Measurements from ENCODE around the gene CFDP1. TPM values are rescaled to one million over a fixed set of nuclear protein-coding genes. Genes with fewer than 3 reads are reported as not detected.

The CFDP1 gene
- total and polyA plus RNA-seq, 2 donors (not counting 3 experiments of a cell fraction or from before 2014, with no cell fraction given): 17.8 to 53.8 TPM

- CTCF ChIA-PET: interaction anchor here (1.1 to 1.5 kb wide), 3 partner anchors 12 to 62 kb away, joined by 3 to 4 read pairs (median 3); no protein-coding TSS in a partner anchor
- Histone ChIP-seq H3K4me1 (ENCODE audit: control insufficient read depth, extremely low read depth, insufficient read depth, low read length) (peaks cover 23% of the 10 kb centered on the region), H2AFZ (ENCODE audit: low read depth, low read length) (no peak overlapping the region), H3K4me3 (replicated peaks in 1 of 3; ENCODE audit: insufficient read depth in 1 of 3, low read depth in 1 of 3, low read length in 3 of 3) (no peak overlapping the region), H4K20me1 (replicated peaks; ENCODE audit: control insufficient read depth, extremely low read depth, insufficient read depth, low read length) (no peaks in the 10 kb centered on the region), H3K9me1 (replicated peaks; ENCODE audit: control insufficient read depth, extremely low read depth, insufficient read depth, low read length) (no peaks in the 10 kb centered on the region), H3K27me3 (ENCODE audit: control insufficient read depth in 2 of 2, insufficient read depth in 2 of 2, low read length in 2 of 2) (no peaks in the 10 kb centered on the region), H3K9me3 (replicated peaks; ENCODE audit: control insufficient read depth, insufficient read depth, low read length) (no peaks in the 10 kb centered on the region), H3K9ac (replicated peaks; ENCODE audit: extremely low read depth, insufficient read depth, low read length) (no peak overlapping the region), H3K4me2 (ENCODE audit: insufficient read depth, low read length) (no peak overlapping the region), H3K79me2 (ENCODE audit: control insufficient read depth, insufficient read depth, low read length) (no peaks in the 10 kb centered on the region), H3K36me3 (ENCODE audit: control insufficient read depth in 2 of 2, extremely low read depth in 1 of 2, insufficient read depth in 2 of 2, low read length in 2 of 2) (no peaks in the 10 kb centered on the region), H3K27ac (ENCODE audit: insufficient read depth, low read depth, low read length) (no peak overlapping the region)
- dilution Hi-C loops (cut with MboI; ENCODE audit: extremely low pct_ligation_motif_present, low sequenced_read_pairs) (no loop called here), intact Hi-C loops (cut with micrococcal nuclease) (no loop called here)
- no TSS peak for BruUV-seq (replicated peaks)
- POLR2A ChIA-PET: interaction anchor here (0.8 kb wide), 1 partner anchor 12 kb away, joined by 3 read pairs; no protein-coding TSS in a partner anchor
- no peak for DNase-seq (ENCODE audit: low read depth, low spot score)
- TF ChIP-seq CTCF (IDR thresholded peaks at IDR 0.05; ENCODE audit: extremely low read depth in 1 of 2, insufficient read depth in 1 of 2, low read depth in 1 of 2, low read length in 2 of 2) (no peak), EZH2 (IDR thresholded peaks at IDR 0.05; ENCODE audit: borderline replicate concordance, low read depth, low read length, severe bottlenecking) (no peak), MYC (IDR thresholded peaks at IDR 0.05; ENCODE audit: low read depth, low read length) (no peak), MAX (IDR thresholded peaks at IDR 0.05; ENCODE audit: insufficient read depth, insufficient read length) (no peak), POLR2AphosphoS5 (IDR thresholded peaks at IDR 0.05; ENCODE audit: insufficient read depth, low read depth, low read length) (no peak), FOS (IDR thresholded peaks at IDR 0.05; ENCODE audit: borderline replicate concordance, insufficient read depth, low read length) (no peak), POLR2A (IDR thresholded peaks at IDR 0.05; ENCODE audit: low read depth, low read length) (no peak), GATA2 (IDR thresholded peaks at IDR 0.05; ENCODE audit: insufficient read depth, insufficient read length, low read depth, low read length) (no peak), JUN (IDR thresholded peaks at IDR 0.05; ENCODE audit: borderline replicate concordance, insufficient read depth, insufficient read length, low read depth) (no peak)
- no peak for FAIRE-seq
Observed at GRCh38 chr16:75317532-75317931, 115.8 kb downstream of the CFDP1 start.
